ENCODE results near the gene APOL3.
"Not testable (repeated sequence)": the region's sequence is repeated elsewhere in the genome, so short reads cannot be mapped to it uniquely, and the experiment has no call there.

Gene APOL3

DNA sequence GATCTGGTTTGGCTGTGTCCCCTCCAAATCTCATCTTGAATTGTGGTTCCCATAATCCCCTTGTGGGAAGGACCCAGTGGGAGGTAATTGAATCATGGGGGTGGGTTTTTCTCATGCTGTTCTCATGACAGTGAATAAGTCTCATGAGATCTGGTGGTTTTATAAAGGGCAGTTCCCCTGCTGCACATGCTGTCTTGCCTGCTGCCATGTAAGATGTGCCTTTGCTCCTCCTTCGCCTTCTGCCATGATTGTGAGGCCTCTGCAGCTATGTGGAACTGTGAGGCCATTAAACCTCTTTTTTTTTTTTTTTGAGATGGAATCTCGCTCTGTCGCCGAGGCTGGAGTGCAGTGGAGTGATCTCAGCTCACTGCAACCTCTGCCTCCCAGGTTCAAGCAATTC is 59.6 kb downstream of the APOL3 start:
- DNase-seq (ENCODE audit: low read depth): not testable (repeated sequence)

DNA sequence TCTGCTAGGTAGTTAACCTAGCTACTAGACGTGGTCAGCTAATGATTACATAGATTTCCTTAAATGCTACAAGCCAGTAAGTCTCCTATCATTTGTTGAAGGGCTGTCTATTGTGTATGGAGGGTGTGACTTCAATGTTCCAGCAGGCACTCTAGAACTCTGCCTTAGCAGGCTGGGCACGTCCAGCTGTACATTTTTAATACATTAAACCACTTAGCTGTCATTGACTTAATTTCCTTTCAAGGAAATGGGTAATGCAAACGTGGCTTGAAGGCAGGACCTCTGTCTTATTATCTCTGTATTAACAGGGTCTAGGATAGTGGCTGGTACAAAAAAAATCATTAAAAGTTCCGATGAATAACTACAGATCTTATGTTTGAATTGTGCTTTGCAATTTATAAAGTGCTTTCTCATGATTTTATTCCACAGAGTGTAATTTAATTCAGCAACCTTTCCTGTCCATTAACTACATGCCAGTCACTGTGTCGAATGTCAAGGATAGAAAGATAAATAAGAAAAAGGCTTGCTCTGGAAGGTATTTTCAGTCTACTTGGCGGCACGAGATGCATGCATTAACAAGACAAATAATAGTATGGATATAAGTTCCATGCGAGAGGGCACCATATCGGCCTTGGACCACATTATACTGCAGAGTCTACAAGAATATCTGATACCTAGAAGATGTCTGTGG is 60.3 kb downstream of the APOL3 start:
- DNase-seq (ENCODE audit: low read depth): no peak

DNA sequence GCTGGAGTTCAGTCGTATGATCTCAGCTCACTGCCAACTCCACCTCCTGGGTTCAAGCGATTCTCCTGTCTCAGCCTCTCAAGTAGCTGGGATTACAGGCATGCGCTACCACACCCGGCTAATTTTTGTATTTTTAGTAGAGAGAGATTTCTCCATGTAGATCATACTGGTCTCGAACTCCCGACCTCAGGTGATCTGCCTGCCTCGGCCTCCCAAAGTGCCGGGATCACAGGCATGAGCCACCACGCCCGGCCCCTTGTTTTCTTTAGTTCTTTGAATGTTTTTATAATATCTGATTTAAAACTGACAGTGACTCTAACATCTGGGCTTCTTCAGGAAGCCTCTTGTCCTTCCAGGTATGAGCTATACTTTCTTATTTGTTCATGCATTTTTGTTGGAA is 61.0 kb downstream of the APOL3 start:
- not testable (repeated sequence) for DNase-seq (ENCODE audit: low read depth)

DNA sequence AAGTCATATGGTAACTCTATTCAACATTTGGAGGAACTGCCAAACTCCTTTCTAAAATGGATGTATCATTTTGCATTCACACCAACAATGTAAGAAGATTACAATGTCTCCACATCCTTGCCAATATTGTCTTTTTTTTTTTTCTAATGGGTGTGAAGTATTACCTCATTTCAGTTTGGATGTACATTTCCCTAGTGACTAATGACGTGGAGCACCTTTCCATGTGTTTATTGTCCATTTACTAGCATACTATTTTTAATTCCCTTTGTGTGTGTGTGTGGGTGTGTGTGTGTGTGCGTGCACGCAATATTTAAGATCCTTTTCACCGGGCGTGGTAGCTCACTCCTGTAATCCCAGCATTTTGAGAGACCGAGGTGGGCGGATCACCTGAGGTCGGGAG is 62.7 kb downstream of the APOL3 start:
- no peak for DNase-seq (ENCODE audit: low read depth)

DNA sequence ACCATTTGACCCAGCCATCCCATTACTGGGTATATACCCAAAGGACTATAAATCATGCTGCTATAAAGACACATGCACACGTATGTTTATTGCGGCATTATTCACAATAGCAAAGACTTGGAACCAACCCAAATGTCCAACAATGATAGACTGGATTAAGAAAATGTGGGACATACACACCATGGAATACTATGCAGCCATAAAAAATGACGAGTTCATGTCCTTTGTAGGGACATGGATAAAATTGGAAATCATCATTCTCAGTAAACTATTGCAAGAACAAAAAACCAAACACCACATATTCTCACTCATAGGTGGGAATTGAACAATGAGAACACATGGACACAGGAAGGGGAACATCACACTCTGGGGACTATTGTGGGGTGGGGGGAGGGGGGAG is 69.8 kb downstream of the APOL3 start:
- DNase-seq (ENCODE audit: low read depth): not testable (repeated sequence)
